ENCODE measurements around the gene ANKRD9. TPM values are rescaled to one million over a fixed set of nuclear protein-coding genes. Genes with fewer than 3 reads are reported as not detected.

ANKRD9 gene
- total and polyA plus RNA-seq, 9 of the 15 experiments (the other 6 are each of a cell fraction or from before 2014, with no cell fraction given) = 0.04 to 32.9 (median 5.3) TPM

- in situ Hi-C loops (cut with MboI) (no loop called here), intact Hi-C loops (cut with micrococcal nuclease) (no loop called here)
- Histone ChIP-seq H3K9me3 (replicated peaks; ENCODE audit: control insufficient read depth, insufficient read depth, low read depth, low read length) (no peaks in the 10 kb centered on the region), H2AFZ (ENCODE audit: low read depth, low read length) (no peak overlapping the region), H3K9ac (ENCODE audit: insufficient read depth in 1 of 2, low read depth in 2 of 2, low read length in 2 of 2) (no peak overlapping the region; a peak in 1 of 4 replicates), H3K27ac (ENCODE audit: extremely low read depth, low read depth, low read length) (no peak overlapping the region), H3K4me1 (replicated peaks in 1 of 2; ENCODE audit: control insufficient read depth in 2 of 2, insufficient read depth in 2 of 2, low read length in 2 of 2) (peaks cover 0 to 8% of the 10 kb centered on the region in 2 experiments; a peak in 2 of 5 replicates), H3K9me1 (ENCODE audit: control insufficient read depth, insufficient read depth, low read length) (no peaks in the 10 kb centered on the region), H3K36me3 (ENCODE audit: control insufficient read depth, insufficient read depth, low read length) (no peaks in the 10 kb centered on the region), H3K27me3 (ENCODE audit: control insufficient read depth in 2 of 2, insufficient read depth in 2 of 2, low read length in 2 of 2) (no peaks in the 10 kb centered on the region), H3K4me3 (no peak overlapping the region), H3K4me2 (ENCODE audit: insufficient read depth, low read length) (no peak overlapping the region), H3K79me2 (ENCODE audit: control insufficient read depth, insufficient read depth, low read length) (no peaks in the 10 kb centered on the region), H4K20me1 (replicated peaks; ENCODE audit: control insufficient read depth, insufficient read depth, low read length) (no peaks in the 10 kb centered on the region)
- FAIRE-seq (no peak), DNase-seq (ENCODE audit: extremely low read depth in 1 of 4, low spot score in 3 of 4) (no peak), ATAC-seq (no peak)
- ChIA-PET POLR2A (interaction anchor here (1.6 kb wide), 1 partner anchor 11 kb away, joined by 3 read pairs; no protein-coding TSS in a partner anchor), CTCF (ENCODE audit: low intra/inter-chr PET ratio) (no interaction called here)
- no TSS peak for BruUV-seq (replicated peaks)
- 21% methylated on average over 2 of the region's 5 CpGs for WGBS (ENCODE audit: insufficient coverage, low coverage, missing lambda C conversion rate)
- TF ChIP-seq PURB (CRISPR knock-in tag; IDR thresholded peaks at IDR 0.05; ENCODE audit: low read depth) (no peak), ZC3H11A (IDR thresholded peaks at IDR 0.05; ENCODE audit: low read depth, low read length) (no peak), REST (IDR thresholded peaks at IDR 0.05; ENCODE audit: borderline replicate concordance) (no peak), REST (CRISPR knock-in tag; IDR thresholded peaks at IDR 0.05; ENCODE audit: low read depth) (no peak), ZNF253 (CRISPR knock-in tag; conservative IDR thresholded peaks at IDR 0.05) (no peak), ZBTB5 (IDR thresholded peaks at IDR 0.05) (no peak), ZNF398 (CRISPR knock-in tag; IDR thresholded peaks at IDR 0.05) (no peak), ZNF696 (CRISPR knock-in tag; conservative IDR thresholded peaks at IDR 0.05) (no peak), SMARCA4 (IDR thresholded peaks at IDR 0.05) (no peak), ZNF75A (CRISPR knock-in tag; IDR thresholded peaks at IDR 0.05) (no peak)
Observed at GRCh38 chr14:102454711-102455110, 54.9 kb downstream of the ANKRD9 start.
